Osteocyte (in vitro differentiated cells): ENCODE data around the gene LTF. TPM values are rescaled to one million over a fixed set of nuclear protein-coding genes. Genes with fewer than 3 reads are reported as not detected.
"Not testable (repeated sequence)": the region's sequence is repeated elsewhere in the genome, so short reads cannot be mapped to it uniquely, and the experiment has no call there.

Experiments used
- DNase-seq: peaks from one replicate; pipeline ENCODE4 v3.0.0; 2021; ENCODE audit warnings: mixed read lengths; ENCODE audit not compliant: unreplicated experiment; ENCODE audit errors: extremely low spot score
- H3K27ac Mint-ChIP-seq: one replicate; pipeline ENCODE4 v1.8.0; 2021; ENCODE audit warnings: mild to moderate bottlenecking, mixed read lengths; ENCODE audit not compliant: unreplicated experiment
- H3K27me3 Mint-ChIP-seq: one replicate; pipeline ENCODE4 v1.8.0; 2021; ENCODE audit warnings: mixed read lengths; ENCODE audit not compliant: unreplicated experiment
- H3K36me3 Mint-ChIP-seq: one replicate; pipeline ENCODE4 v1.8.0; 2021; ENCODE audit warnings: mixed read lengths; ENCODE audit not compliant: unreplicated experiment
- H3K4me1 Mint-ChIP-seq: one replicate; pipeline ENCODE4 v1.8.0; 2021; ENCODE audit warnings: mixed read lengths; ENCODE audit not compliant: unreplicated experiment
- H3K4me3 Mint-ChIP-seq: one replicate; pipeline ENCODE4 v1.8.0; 2021; ENCODE audit warnings: mild to moderate bottlenecking, moderate library complexity, mixed read lengths; ENCODE audit not compliant: unreplicated experiment
- H3K9me3 Mint-ChIP-seq: one replicate; pipeline ENCODE4 v1.8.0; 2021; ENCODE audit warnings: mixed read lengths; ENCODE audit not compliant: unreplicated experiment
- CTCF ChIP-seq: fragments of 200-600 bp; sonication (generic); IDR thresholded peaks from 2 replicates; pipeline ENCODE4 v1.5.0; 2021; ENCODE audit warnings: antibody characterized with exemption, mild to moderate bottlenecking, moderate library complexity
- total RNA-seq: library from RNA; stranded (reverse); gene quantifications from 2 replicates; pipeline ENCODE4 v1.2.1, GENCODE V29; 2021

The LTF gene
- total RNA-seq, 1 donor from 2014 or later = not detected

- Mint-ChIP-seq H3K27me3 (peaks cover 20% of the 10 kb centered on the region), H3K36me3 (no peaks in the 10 kb centered on the region), H3K9me3 (no peaks in the 10 kb centered on the region), H3K27ac (no peak overlapping the region), H3K4me3 (no peak overlapping the region), H3K4me1 (peaks cover 6% of the 10 kb centered on the region)
- DNase-seq = no peak
- TF ChIP-seq CTCF = no peak
Measured at GRCh38 chr3:46440531-46441294, 24.0 kb downstream of the LTF start.

- peaks cover 6% of the 10 kb centered on the region for H3K4me1 Mint-ChIP-seq
- no peak for TF ChIP-seq CTCF
- H3K9me3 Mint-ChIP-seq = no peaks in the 10 kb centered on the region
- DNase-seq = no peak
- H3K27me3 Mint-ChIP-seq = peaks cover 31% of the 10 kb centered on the region
- no peak overlapping the region for H3K27ac Mint-ChIP-seq
- no peaks in the 10 kb centered on the region for H3K36me3 Mint-ChIP-seq
- H3K4me3 Mint-ChIP-seq = no peak overlapping the region
Measured at GRCh38 chr3:46438831-46439230, 25.9 kb downstream of the LTF start.

- Mint-ChIP-seq H3K4me1 (no peaks in the 10 kb centered on the region), H3K27me3 (peaks cover 25% of the 10 kb centered on the region), H3K36me3 (no peaks in the 10 kb centered on the region), H3K4me3 (no peak overlapping the region), H3K27ac (no peak overlapping the region), H3K9me3 (peaks cover 6% of the 10 kb centered on the region)
- TF ChIP-seq CTCF = no peak
- DNase-seq = no peak
Measured at GRCh38 chr3:46435081-46435726, 29.5 kb downstream of the LTF start.

GRCh38 chr3:46433841-46434240 lies 30.9 kb downstream of the LTF start:
- no peaks in the 10 kb centered on the region for H3K4me1 Mint-ChIP-seq
- DNase-seq = no peak
- no peaks in the 10 kb centered on the region for H3K36me3 Mint-ChIP-seq
- H3K9me3 Mint-ChIP-seq = peaks cover 6% of the 10 kb centered on the region
- no peak overlapping the region for H3K4me3 Mint-ChIP-seq
- no peak for TF ChIP-seq CTCF
- H3K27me3 Mint-ChIP-seq = peaks cover 26% of the 10 kb centered on the region
- no peak overlapping the region for H3K27ac Mint-ChIP-seq

- H3K27me3 Mint-ChIP-seq = peaks cover 28% of the 10 kb centered on the region
- not testable (repeated sequence) for DNase-seq, H3K4me3 Mint-ChIP-seq, H3K4me1 Mint-ChIP-seq, H3K36me3 Mint-ChIP-seq, H3K9me3 Mint-ChIP-seq, H3K27ac Mint-ChIP-seq
Measured at GRCh38 chr3:46433118-46433517, 31.6 kb downstream of the LTF start.

GRCh38 chr3:46431905-46432304 lies 32.8 kb downstream of the LTF start:
- not testable (repeated sequence) for H3K4me3 Mint-ChIP-seq, H3K36me3 Mint-ChIP-seq, H3K4me1 Mint-ChIP-seq, H3K9me3 Mint-ChIP-seq, H3K27ac Mint-ChIP-seq, DNase-seq
- peaks cover 24% of the 10 kb centered on the region for H3K27me3 Mint-ChIP-seq

- H3K4me1 Mint-ChIP-seq, H3K36me3 Mint-ChIP-seq, H3K4me3 Mint-ChIP-seq, H3K27ac Mint-ChIP-seq, DNase-seq, H3K9me3 Mint-ChIP-seq: not testable (repeated sequence)
- H3K27me3 Mint-ChIP-seq = peaks cover 24% of the 10 kb centered on the region
Measured at GRCh38 chr3:46430879-46431278, 33.8 kb downstream of the LTF start.
